ENCODE data around the gene COG7. TPM values are rescaled to one million over a fixed set of nuclear protein-coding genes. Genes with fewer than 3 reads are reported as not detected.
"Not testable (repeated sequence)": the region's sequence is repeated elsewhere in the genome, so short reads cannot be mapped to it uniquely, and the experiment has no call there.

COG7 gene
- total and polyA plus RNA-seq, 7 donors: 6.7 to 14.7 (median 9.4) TPM

DNA sequence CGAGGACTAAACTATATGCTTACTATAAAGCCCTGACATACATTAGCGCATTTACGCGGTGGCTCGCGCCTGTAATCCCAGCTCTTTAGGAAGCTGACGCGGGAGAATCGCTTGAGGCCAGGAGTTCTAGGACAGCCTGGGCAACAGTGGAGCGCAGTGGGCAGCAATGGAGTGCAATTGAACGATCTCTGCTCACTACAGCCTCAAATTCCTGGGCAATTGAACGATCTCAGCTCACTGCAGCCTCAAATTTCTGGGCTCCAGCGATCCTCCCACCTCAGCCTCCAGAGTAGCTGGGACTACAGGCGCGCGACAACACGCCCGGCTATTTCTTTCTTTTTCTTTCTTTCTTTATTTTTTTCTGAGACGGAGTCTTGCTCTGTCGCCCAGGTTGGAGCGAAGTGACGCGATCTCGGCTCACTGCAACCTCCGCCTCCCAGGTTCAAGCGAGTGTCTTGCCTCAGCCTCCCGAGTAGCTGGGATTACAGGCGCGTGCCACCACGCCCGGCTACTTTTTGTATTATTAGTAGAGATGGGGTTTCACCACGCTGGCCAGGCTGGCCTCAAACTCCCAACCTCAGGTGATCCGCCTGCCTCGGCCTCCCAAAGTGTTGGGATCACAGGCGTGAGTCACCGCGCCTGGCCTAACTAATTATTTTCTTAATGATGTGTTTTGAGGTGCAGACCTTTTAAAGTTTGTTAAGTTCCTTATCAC is 506 bp upstream of the COG7 start:
- Histone ChIP-seq H3K4me3 (peak overlapping the region; percentile 83), H3K27ac (no peak overlapping the region), H3K36me3 (ENCODE audit: insufficient read depth in 1 of 2, low read depth in 1 of 2) (peaks cover 0 to 15% of the 10 kb centered on the region in 2 donors), H3K4me1 (peaks cover 19% of the 10 kb centered on the region), H3K9me3 (no peaks in the 10 kb centered on the region), H3K27me3 (ENCODE audit: insufficient read depth in 3 of 3, low read length in 2 of 3) (no peaks in the 10 kb centered on the region)
- DNase-seq (no peak), ATAC-seq (peak in 1 of 4 donors; percentile 4)
- TF ChIP-seq, protein P1, sequence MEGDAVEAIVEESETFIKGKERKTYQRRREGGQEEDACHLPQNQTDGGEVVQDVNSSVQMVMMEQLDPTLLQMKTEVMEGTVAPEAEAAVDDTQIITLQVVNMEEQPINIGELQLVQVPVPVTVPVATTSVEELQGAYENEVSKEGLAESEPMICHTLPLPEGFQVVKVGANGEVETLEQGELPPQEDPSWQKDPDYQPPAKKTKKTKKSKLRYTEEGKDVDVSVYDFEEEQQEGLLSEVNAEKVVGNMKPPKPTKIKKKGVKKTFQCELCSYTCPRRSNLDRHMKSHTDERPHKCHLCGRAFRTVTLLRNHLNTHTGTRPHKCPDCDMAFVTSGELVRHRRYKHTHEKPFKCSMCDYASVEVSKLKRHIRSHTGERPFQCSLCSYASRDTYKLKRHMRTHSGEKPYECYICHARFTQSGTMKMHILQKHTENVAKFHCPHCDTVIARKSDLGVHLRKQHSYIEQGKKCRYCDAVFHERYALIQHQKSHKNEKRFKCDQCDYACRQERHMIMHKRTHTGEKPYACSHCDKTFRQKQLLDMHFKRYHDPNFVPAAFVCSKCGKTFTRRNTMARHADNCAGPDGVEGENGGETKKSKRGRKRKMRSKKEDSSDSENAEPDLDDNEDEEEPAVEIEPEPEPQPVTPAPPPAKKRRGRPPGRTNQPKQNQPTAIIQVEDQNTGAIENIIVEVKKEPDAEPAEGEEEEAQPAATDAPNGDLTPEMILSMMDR (IDR thresholded peaks at IDR 0.05): no peak
- intact Hi-C loops (cut with DNase I): loop anchor here in 1 of 2 donors (10.0 kb wide), 1 partner anchor 101 kb away; the partner anchor contains the start of genes EARS2 and UBFD1
- 54 to 55% (median 54%) methylated on average over 37 of the region's 37 CpGs for WGBS, 3 donors

DNA sequence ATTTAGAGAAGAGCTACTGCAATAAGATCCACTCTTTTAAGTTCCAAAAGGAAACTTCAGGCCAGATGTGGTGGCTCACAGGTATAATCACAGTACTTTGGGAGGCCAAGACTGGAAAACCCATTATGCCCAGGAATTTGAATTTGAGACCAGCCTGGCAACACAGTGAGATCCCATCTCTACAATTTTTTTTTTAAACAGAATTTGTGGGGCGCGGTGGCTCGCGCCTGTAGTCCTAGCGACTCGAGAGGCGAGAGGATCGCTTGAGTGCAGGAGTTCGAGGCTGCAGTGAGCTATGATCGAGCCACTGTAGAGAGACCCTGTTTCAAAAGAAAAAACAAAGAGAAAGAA is 793 bp downstream of the COG7 start:
- peaks cover 0 to 15% of the 10 kb centered on the region in 2 donors for H3K36me3 ChIP-seq (ENCODE audit: insufficient read depth in 1 of 2, low read depth in 1 of 2)
- peak overlapping the region; percentile 87 for H3K27ac ChIP-seq
- H3K27me3 ChIP-seq (ENCODE audit: insufficient read depth in 3 of 3, low read length in 2 of 3): no peaks in the 10 kb centered on the region
- TF ChIP-seq, protein P1 (IDR thresholded peaks at IDR 0.05): no peak
- 5 to 6% (median 5%) methylated on average over 10 of the region's 10 CpGs for whole genome bisulfite sequencing, 3 donors
- H3K4me1 ChIP-seq: peaks cover 19% of the 10 kb centered on the region
- H3K4me3 ChIP-seq: peak overlapping the region; percentile 83
- no peak for DNase-seq
- no peaks in the 10 kb centered on the region for H3K9me3 ChIP-seq
- intact Hi-C loops (cut with DNase I): loop anchor here in 1 of 2 donors (10.0 kb wide), 1 partner anchor 103 kb away; the partner anchor contains the start of genes EARS2 and UBFD1
- ATAC-seq: peak in 3 of 4 donors; percentile 4 to 7 (median 7)

DNA sequence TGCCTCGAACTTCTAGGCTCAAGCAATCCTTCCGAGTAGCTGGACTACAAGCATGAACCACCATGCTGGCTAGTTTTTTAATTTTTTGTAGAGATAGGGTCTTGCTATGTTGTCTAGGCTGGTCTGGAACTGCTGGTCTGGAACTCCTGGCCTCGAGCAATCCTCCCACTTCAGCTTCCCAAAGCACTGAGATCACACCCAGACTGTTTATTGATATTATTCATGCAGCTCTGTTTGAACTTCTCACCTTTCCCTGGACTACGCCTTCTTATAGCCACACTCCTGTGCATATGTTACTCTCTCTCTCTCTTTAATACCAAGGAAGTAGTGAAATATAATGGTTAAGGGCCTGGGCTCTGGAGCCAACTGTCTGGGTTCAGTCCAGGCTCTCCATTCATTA is 4.6 kb downstream of the COG7 start:
- Histone ChIP-seq H3K27ac (no peak overlapping the region), H3K9me3 (no peaks in the 10 kb centered on the region), H3K36me3 (ENCODE audit: insufficient read depth in 1 of 2, low read depth in 1 of 2) (peaks cover 4 to 29% of the 10 kb centered on the region in 2 donors), H3K4me3 (no peak overlapping the region), H3K4me1 (peaks cover 14% of the 10 kb centered on the region), H3K27me3 (ENCODE audit: insufficient read depth in 3 of 3, low read length in 2 of 3) (no peaks in the 10 kb centered on the region)
- WGBS, 3 donors: 71 to 86% (median 79%) methylated on average over 4 of the region's 4 CpGs
- ATAC-seq (no peak), DNase-seq (no peak)
- intact Hi-C loops (cut with DNase I): no loop called here
- TF ChIP-seq, protein P1 (IDR thresholded peaks at IDR 0.05): no peak

GRCh38 chr16:23437542-23437941 is 15.4 kb downstream of the COG7 start:
- ATAC-seq; H3K4me3 ChIP-seq; H3K27ac ChIP-seq; DNase-seq; H3K9me3 ChIP-seq; H3K27me3 ChIP-seq (ENCODE audit: insufficient read depth in 3 of 3, low read length in 2 of 3): not testable (repeated sequence)
- intact Hi-C loops (cut with DNase I): loop anchor here in 1 of 2 donors (10.0 kb wide), 2 partner anchors 153 to 353 kb away; no protein-coding TSS in a partner anchor
- WGBS, 3 donors: 94 to 99% (median 95%) methylated on average over 7 of the region's 7 CpGs
- peaks cover 8 to 80% of the 10 kb centered on the region in 2 donors for H3K36me3 ChIP-seq (ENCODE audit: insufficient read depth in 1 of 2, low read depth in 1 of 2)
- peaks cover 15% of the 10 kb centered on the region for H3K4me1 ChIP-seq

GRCh38 chr16:23436951-23437350 is 16.0 kb downstream of the COG7 start:
- Histone ChIP-seq H3K27ac (no peak overlapping the region), H3K4me3 (no peak overlapping the region), H3K4me1 (peaks cover 15% of the 10 kb centered on the region), H3K9me3 (no peaks in the 10 kb centered on the region), H3K36me3 (ENCODE audit: insufficient read depth in 1 of 2, low read depth in 1 of 2) (peaks cover 6 to 80% of the 10 kb centered on the region in 2 donors), H3K27me3 (ENCODE audit: insufficient read depth in 3 of 3, low read length in 2 of 3) (no peaks in the 10 kb centered on the region)
- WGBS, 3 donors: 88 to 100% (median 95%) methylated on average over 4 of the region's 4 CpGs
- TF ChIP-seq, protein P1 (IDR thresholded peaks at IDR 0.05): no peak
- intact Hi-C loops (cut with DNase I): loop anchor here in 1 of 2 donors (10.0 kb wide), 2 partner anchors 152 to 352 kb away; no protein-coding TSS in a partner anchor
- ATAC-seq (no peak), DNase-seq (no peak)

Measured in psoas muscle (tissue), 8 donors.